Measurements from ENCODE around the gene SERPINA10.

GRCh38 chr14:94312481-94313246, 19.6 kb upstream of the SERPINA10 start:
- no peak for TF ChIP-seq POLR2A (IDR thresholded peaks at IDR 0.05; ENCODE audit: low read depth, low read length)
- no peak for TF ChIP-seq MAX (IDR thresholded peaks at IDR 0.05; ENCODE audit: insufficient read depth, insufficient read length)
- TF ChIP-seq, protein P1, sequence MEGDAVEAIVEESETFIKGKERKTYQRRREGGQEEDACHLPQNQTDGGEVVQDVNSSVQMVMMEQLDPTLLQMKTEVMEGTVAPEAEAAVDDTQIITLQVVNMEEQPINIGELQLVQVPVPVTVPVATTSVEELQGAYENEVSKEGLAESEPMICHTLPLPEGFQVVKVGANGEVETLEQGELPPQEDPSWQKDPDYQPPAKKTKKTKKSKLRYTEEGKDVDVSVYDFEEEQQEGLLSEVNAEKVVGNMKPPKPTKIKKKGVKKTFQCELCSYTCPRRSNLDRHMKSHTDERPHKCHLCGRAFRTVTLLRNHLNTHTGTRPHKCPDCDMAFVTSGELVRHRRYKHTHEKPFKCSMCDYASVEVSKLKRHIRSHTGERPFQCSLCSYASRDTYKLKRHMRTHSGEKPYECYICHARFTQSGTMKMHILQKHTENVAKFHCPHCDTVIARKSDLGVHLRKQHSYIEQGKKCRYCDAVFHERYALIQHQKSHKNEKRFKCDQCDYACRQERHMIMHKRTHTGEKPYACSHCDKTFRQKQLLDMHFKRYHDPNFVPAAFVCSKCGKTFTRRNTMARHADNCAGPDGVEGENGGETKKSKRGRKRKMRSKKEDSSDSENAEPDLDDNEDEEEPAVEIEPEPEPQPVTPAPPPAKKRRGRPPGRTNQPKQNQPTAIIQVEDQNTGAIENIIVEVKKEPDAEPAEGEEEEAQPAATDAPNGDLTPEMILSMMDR (IDR thresholded peaks at IDR 0.05; ENCODE audit: extremely low read depth in 1 of 2, insufficient read depth in 1 of 2, low read depth in 1 of 2, low read length in 2 of 2) = no peak

All from endothelial cell of umbilical vein (primary cell).